Keratinocyte (primary cell): Measurements from ENCODE around the gene ASIC1. TPM values are rescaled to one million over a fixed set of nuclear protein-coding genes. Genes with fewer than 3 reads are reported as not detected.

Experiments used
- DNase-seq: peaks from one replicate; pipeline ENCODE4 v3.0.0-alpha.2; 2011; ENCODE audit warnings: low read depth, missing footprints, low spot score
- FAIRE-seq: peaks from 2 replicates; lab custom pipeline; 2011; peaks lifted over from hg19 to GRCh38; lab: Jason Lieb, UNC
- H2AFZ ChIP-seq: 2 replicates; pipeline ENCODE4 v1.6.0; 2012; ENCODE audit warnings: low read length, control low read depth, inconsistent platforms; ENCODE audit not compliant: control insufficient read depth
- H3K27ac ChIP-seq: 2 replicates; pipeline ENCODE4 v1.5.1; 2011; ENCODE audit warnings: low read length; ENCODE audit not compliant: control insufficient read depth, insufficient read depth
- H3K27me3 ChIP-seq: 3 replicates; pipeline ENCODE4 v1.6.0; 2011; ENCODE audit warnings: low read length; ENCODE audit not compliant: control insufficient read depth, insufficient read depth; ENCODE audit errors: extremely low read depth
- H3K36me3 ChIP-seq, 2 experiments: 2 replicates in 1 of 2; 3 replicates in 1 of 2; pipeline ENCODE4 v1.5.1; 2011; ENCODE audit warnings: low read length in 2 of 2, mild to moderate bottlenecking in 1 of 2; ENCODE audit not compliant: control insufficient read depth in 2 of 2, insufficient read depth in 2 of 2; ENCODE audit errors: extremely low read depth in 1 of 2
- H3K4me1 ChIP-seq: 3 replicates; pipeline ENCODE4 v1.5.1; 2011; ENCODE audit warnings: low read length; ENCODE audit not compliant: control insufficient read depth, insufficient read depth; ENCODE audit errors: extremely low read depth
- H3K4me2 ChIP-seq: 3 replicates; pipeline ENCODE4 v1.6.0; 2011; ENCODE audit warnings: low read depth, low read length; ENCODE audit not compliant: control insufficient read depth, insufficient read depth; ENCODE audit errors: extremely low read depth
- H3K4me3 ChIP-seq, 3 experiments: fragments of 200-600 bp in 1 of 3; sonication (generic) in 1 of 3; 2 replicates in 2 of 3; 3 replicates in 1 of 3; pipeline ENCODE4 v1.5.1; 2011 to 2016; ENCODE audit warnings: low read length in 3 of 3, mild to moderate bottlenecking in 3 of 3, control low read depth in 2 of 3, inconsistent platforms in 1 of 3, low read depth in 1 of 3, mixed read lengths in 1 of 3, mixed run types in 1 of 3, moderate library complexity in 1 of 3; ENCODE audit not compliant: control insufficient read depth in 2 of 3, insufficient read depth in 2 of 3; ENCODE audit errors: extremely low read depth in 1 of 3
- H3K79me2 ChIP-seq: 2 replicates; pipeline ENCODE4 v1.6.0; 2012; ENCODE audit warnings: low read length; ENCODE audit not compliant: control insufficient read depth, insufficient read depth
- H3K9ac ChIP-seq: 3 replicates; pipeline ENCODE4 v1.6.0; 2011; ENCODE audit warnings: low read length; ENCODE audit not compliant: control insufficient read depth, insufficient read depth; ENCODE audit errors: extremely low read depth
- H3K9me1 ChIP-seq: 3 replicates; pipeline ENCODE4 v1.6.0; 2011; ENCODE audit warnings: low read length; ENCODE audit not compliant: control insufficient read depth, insufficient read depth; ENCODE audit errors: extremely low read depth
- H3K9me3 ChIP-seq: 2 replicates; pipeline ENCODE4 v1.5.1; 2012; ENCODE audit warnings: low read depth, low read length; ENCODE audit not compliant: control insufficient read depth
- H4K20me1 ChIP-seq: 3 replicates; pipeline ENCODE4 v1.6.0; 2011; ENCODE audit warnings: low read length; ENCODE audit not compliant: control insufficient read depth, insufficient read depth; ENCODE audit errors: extremely low read depth
- CTCF ChIP-seq, 3 experiments: IDR thresholded peaks in 1 of 3; conservative IDR thresholded peaks in 1 of 3; optimal IDR thresholded peaks in 1 of 3; 2 replicates in 2 of 3; 3 replicates in 1 of 3; pipeline versions ENCODE3 to v1.5.1; 2011; ENCODE audit warnings: low read length in 3 of 3, mild to moderate bottlenecking in 3 of 3, moderate library complexity in 2 of 3, control low read depth in 1 of 3, inconsistent platforms in 1 of 3; ENCODE audit not compliant: insufficient read depth in 2 of 3; ENCODE audit errors: extremely low read depth in 1 of 3
- EZH2 ChIP-seq: IDR thresholded peaks from one replicate; pipeline ENCODE4 v1.6.1; 2012; ENCODE audit warnings: inconsistent platforms, mild to moderate bottlenecking, low read length, moderate library complexity
- dilution Hi-C: fragments of 300-500 bp; cut with MboI; formaldehyde crosslinking; loops from one replicate; pipeline ENCODE4 v1.7.0; 2020; ENCODE audit warnings: low sequenced_read_pairs; ENCODE audit not compliant: extremely low pct_ligation_motif_present
- polyA plus RNA-seq, 5 experiments: library from polyadenylated mRNA; depleted of rRNA in 3 of 5; stranded (reverse) in 3 of 5; stranded (forward) in 1 of 5; unstranded in 1 of 5; fragments of >200 nt; gene quantifications; 1 replicate in 1 of 5; 2 replicates in 3 of 5; 3 replicates in 1 of 5; pipeline versions ENCODE4 v1.2.1 to v1.2.3, GENCODE V29; 2011 to 2012; ENCODE audit warnings: missing spikeins in 2 of 5, low read depth in 1 of 5, low replicate concordance in 1 of 5

ASIC1 gene
- polyA plus RNA-seq, 1 donor (not counting 4 experiments of a cell fraction or from before 2014, with no cell fraction given): 5.7 TPM

GRCh38 chr12:50047693-50048250, 9.6 kb upstream of the ASIC1 start:
- FAIRE-seq: no peak
- no peak overlapping the region for H3K4me2 ChIP-seq
- dilution Hi-C loops: no loop called here

GRCh38 chr12:50049254-50050118, 7.9 kb upstream of the ASIC1 start:
- Histone ChIP-seq H3K27me3 (peaks cover 14% of the 10 kb centered on the region), H3K79me2 (no peaks in the 10 kb centered on the region), H4K20me1 (no peaks in the 10 kb centered on the region), H2AFZ (no peak overlapping the region), H3K4me3 (peak overlapping the region in 1 of 3 experiments; percentile 12), H3K4me2 (no peak overlapping the region), H3K27ac (no peak overlapping the region), H3K9me3 (no peaks in the 10 kb centered on the region), H3K9ac (no peak overlapping the region), H3K4me1 (no peaks in the 10 kb centered on the region), H3K36me3 (no peaks in the 10 kb centered on the region), H3K9me1 (no peaks in the 10 kb centered on the region)
- no peak for FAIRE-seq
- TF ChIP-seq CTCF (optimal IDR thresholded peaks at IDR 0.05 in 1 of 3, IDR thresholded peaks at IDR 0.05 in 1 of 3, conservative IDR thresholded peaks at IDR 0.05 in 1 of 3; ENCODE audit: extremely low read depth in 1 of 3, insufficient read depth in 2 of 3, low read length in 3 of 3) (no peak), EZH2 (no peak)
- no peak for DNase-seq
- dilution Hi-C loops: loop anchor here (25.0 kb wide), 1 partner anchor 187 kb away; no protein-coding TSS in a partner anchor

More at GRCh38 chr12:50047693-50048250, 9.6 kb upstream of the ASIC1 start:
- Histone ChIP-seq H3K9ac (no peak overlapping the region), H3K4me1 (no peaks in the 10 kb centered on the region), H3K9me1 (no peaks in the 10 kb centered on the region), H3K36me3 (no peaks in the 10 kb centered on the region), H3K79me2 (no peaks in the 10 kb centered on the region), H4K20me1 (no peaks in the 10 kb centered on the region), H3K27me3 (peaks cover 14% of the 10 kb centered on the region), H3K27ac (no peak overlapping the region), H3K4me3 (no peak overlapping the region), H3K9me3 (no peaks in the 10 kb centered on the region), H2AFZ (no peak overlapping the region)
- no peak for DNase-seq
- no peak for TF ChIP-seq CTCF (optimal IDR thresholded peaks at IDR 0.05 in 1 of 3, IDR thresholded peaks at IDR 0.05 in 1 of 3, conservative IDR thresholded peaks at IDR 0.05 in 1 of 3; ENCODE audit: extremely low read depth in 1 of 3, insufficient read depth in 2 of 3, low read length in 3 of 3)
- no peak for TF ChIP-seq EZH2
